GM19467 (cell line): ENCODE measurements around the gene ADGB.
"Not testable (repeated sequence)": the region's sequence is repeated elsewhere in the genome, so short reads cannot be mapped to it uniquely, and the experiment has no call there.

ENCODE experiments used
- ATAC-seq: cut with Tn5 transposase; IDR thresholded peaks from one replicate; pipeline ENCODE4 v1.9.1; 2021; ENCODE audit warnings: mild to moderate bottlenecking, moderate library complexity; ENCODE audit not compliant: unreplicated experiment

ADGB gene

DNA sequence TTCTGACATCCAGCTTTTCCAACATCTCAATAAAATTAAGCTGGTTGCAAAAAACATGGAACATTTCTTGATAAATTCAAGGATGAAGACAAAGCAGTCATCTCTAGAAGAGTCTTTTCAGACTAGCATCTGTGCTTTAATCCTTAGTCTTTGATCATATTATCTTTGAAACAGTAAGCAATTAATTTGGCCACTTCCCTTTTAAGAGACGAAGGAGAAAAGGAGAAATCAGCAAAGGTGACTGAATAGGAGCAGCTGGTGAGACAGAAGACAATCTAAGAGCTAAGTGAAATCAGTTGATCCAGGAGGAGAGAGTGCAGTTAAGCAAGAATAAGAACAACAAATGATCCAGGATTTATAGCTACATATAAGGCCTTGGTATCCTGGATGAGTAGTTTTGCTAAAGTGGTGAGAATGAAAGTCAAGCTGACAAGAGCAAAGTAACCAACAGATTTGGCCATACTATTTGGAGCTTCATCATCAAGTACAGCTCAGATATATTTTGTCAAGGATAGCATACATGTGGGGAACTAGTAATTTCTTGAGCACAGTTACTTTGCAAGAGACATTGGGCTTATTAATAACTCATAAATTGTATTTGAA lies 215.5 kb downstream of the ADGB start:
- ATAC-seq: no peak

GRCh38 chr6:146815511-146816462 lies 217.0 kb downstream of the ADGB start:
- not testable (repeated sequence) for ATAC-seq

GRCh38 chr6:146819596-146820320 lies 221.0 kb downstream of the ADGB start:
- ATAC-seq: no peak

GRCh38 chr6:146827216-146827928 lies 228.6 kb downstream of the ADGB start:
- no peak for ATAC-seq

GRCh38 chr6:146829792-146830565 lies 231.2 kb downstream of the ADGB start:
- no peak for ATAC-seq

DNA sequence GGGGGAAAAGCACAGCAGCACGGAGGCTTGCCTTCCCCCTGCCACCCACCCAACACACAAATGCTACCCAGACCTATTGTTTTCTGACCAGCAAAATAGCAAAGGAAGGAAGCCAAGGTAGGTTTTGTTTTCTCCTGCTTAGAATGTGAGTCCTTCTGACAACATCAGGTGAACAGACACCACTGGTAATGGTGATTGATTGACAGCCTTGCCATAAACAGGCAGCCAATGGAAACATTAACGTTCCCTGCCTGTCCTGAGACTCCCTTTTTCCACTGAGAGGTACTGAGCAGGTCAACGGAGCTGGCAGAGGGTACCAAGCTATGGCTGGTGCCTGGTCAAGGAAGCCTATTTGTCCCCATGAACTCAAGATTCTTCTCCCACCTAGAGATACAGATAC lies 234.4 kb downstream of the ADGB start:
- no peak for ATAC-seq

DNA sequence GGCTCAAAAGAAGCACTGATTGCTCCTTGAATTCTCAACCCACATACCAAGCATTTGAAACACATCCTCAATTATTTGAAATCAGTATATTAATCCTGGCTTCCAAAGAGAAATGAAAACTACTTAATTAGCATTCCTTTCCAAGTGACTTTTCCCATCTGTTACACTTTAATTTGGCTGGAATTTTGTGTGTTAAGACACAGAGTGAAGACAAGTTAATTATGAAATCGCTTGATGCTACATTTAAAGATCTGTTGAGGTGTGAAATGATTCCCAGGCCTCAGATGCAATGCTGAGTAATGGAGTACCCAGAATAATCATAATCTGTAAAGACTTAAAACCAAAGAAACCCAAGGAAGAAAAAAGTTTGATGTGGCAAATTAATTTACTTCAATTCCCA lies 241.4 kb downstream of the ADGB start:
- ATAC-seq: no peak

DNA sequence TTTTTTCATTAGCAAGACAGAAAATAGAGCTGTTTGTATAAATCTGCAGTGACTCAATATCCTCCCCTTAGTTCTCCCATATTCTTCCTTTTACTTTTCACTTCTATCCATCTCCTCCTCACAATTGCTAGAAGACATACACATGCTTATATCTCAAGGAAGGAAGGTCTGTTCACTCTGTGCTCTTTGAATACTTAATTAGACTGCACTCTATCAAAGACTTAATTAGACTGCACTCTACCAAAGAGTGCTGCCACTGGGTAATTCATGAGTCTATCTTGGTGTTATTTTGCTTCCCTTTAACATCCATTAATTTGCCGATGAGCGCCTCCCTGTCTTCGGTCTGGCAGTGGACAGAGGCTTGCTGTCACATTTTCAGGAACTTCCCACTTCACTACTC lies 241.9 kb downstream of the ADGB start:
- no peak for ATAC-seq

DNA sequence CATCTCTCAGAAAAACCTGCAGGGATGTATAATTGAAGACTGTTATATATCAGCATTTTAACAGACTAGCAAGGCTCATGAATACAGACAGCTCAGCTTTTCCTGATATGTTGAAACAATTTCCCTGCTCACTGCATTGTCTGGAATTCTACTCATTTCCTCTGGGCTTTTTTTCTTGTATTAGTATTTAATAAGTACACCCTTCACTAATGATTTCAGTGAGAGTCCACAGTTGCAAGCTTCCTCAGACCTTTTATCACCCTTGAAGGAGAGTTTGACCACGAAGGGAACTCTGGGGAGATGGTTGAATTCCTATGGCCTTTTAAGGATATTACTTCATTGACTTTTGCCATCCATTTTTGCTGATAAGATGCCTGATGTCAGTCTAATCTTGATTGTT lies 248.7 kb downstream of the ADGB start:
- no peak for ATAC-seq

GRCh38 chr6:146850238-146850896 lies 251.6 kb downstream of the ADGB start:
- no peak for ATAC-seq

DNA sequence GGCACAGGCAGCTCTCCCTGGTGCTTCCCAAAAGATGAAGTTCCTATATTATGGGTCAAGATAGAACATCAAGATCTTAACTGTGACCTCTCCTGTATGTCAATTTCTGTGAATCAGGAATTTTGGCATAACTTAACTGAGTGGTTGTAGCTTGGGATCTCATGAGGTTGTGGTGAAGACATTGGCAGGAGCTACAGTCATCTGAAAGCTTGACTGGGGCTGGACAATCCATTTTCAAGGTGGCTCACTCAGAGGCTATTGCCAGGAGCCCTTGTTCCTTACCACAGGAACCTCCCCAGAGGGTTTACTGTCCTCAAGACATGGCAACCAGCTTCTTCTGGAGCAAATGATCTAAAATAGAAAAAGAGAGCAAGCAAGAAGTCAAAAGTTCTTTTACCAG lies 252.2 kb downstream of the ADGB start:
- no peak for ATAC-seq

GRCh38 chr6:146851837-146852236 lies 253.1 kb downstream of the ADGB start:
- no peak for ATAC-seq

DNA sequence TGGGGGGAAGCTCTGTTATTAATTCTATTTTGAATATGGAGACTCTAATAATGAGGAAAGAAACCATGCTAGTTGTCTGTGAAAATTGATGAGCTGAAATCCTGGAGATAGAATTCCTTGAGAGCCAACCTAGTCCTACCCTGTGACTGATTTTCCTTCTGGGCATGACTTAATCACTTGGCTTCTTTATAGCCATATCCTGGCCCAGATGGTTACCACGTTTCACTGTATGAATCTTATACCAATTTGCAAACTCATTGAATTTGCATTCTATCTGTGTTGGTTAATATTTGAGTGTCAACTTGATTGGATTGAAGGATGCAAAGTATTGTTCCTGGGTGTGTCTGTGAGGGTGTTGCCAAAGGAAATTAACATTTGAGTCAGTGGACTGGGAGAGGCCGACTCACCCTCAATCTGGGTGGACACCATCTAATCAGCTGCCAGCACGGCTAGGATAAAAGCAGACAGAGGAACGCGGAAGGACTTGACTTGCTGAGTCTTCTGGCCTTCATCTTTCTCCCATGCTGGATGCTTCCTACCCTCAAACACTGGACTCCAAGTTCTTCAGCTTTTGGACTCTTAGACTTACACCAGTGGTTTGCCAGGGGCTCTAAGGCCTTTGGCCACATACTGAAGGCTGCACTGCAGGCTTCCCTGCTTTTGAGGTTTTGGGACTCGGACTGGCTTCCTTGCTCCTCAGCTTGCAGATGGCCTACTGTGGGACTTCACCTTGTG lies 255.9 kb downstream of the ADGB start:
- not testable (repeated sequence) for ATAC-seq

DNA sequence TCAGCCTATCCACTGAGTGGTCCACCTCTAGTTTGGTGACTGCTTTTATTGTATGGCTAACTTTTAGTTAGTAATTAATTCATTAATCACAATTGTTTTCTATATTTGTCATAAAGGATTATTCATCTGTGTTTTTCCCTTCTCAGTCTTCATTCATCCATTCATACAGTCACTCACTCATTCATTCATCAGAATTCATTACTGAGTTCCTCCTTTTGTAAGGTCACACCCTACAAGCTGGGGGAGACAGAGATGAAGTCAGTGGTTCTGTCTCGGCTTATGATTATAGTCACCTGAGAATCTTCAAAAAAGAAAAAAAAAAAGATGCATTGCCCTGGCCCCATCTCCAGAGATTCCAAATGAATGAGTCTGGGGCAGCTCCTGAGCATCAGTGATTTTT lies 257.1 kb downstream of the ADGB start:
- no peak for ATAC-seq

- no peak for ATAC-seq
These were observed 257.5 kb downstream of the ADGB start for GRCh38 chr6:146856296-146856695.

DNA sequence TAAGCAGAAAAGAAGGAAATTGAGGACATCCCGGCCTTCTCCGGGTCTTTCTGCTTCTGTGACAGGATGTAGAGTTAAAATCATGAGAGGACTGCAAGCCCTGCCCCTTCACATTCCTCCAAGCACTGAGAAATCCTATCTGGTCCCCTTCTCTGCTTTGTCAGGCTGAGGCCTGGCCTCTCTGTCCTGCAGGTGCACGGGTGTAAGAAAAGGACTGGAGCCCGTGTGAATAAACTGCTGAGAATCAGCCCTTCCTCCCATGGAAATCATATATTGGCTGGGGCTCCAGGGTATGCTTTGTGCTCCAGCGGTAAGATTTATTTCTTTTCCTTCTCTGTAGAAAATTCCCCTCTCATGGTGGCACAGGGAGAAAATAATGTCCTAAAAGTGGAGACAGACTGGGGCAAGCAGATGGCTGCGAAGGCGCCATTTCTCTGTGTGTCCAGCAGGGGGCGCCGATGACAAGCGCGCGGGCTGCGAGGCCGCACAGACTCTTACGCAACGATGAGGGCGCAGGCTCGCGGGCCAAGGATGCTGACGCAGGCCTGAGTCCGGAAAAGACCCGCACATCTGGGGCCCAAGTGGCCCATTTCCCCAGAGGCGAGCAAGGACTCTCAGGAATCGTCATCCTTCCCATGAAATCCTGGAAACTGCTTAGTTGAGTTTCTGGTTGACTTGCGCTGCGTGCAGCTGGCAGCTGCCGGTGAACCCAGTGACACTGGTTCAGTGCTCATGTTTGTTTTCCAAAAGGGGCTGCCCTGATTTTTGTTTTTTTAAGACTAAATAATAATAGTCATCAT lies 258.6 kb downstream of the ADGB start:
- peak; percentile 97 for ATAC-seq

GRCh38 chr6:146857980-146858347 lies 259.2 kb downstream of the ADGB start:
- ATAC-seq: peak; percentile 18

- no peak for ATAC-seq
These were observed 260.4 kb downstream of the ADGB start for GRCh38 chr6:146859206-146859605.
